Activated CD4-positive, alpha-beta T cell treated with anti-CD3 and anti-CD28 coated beads for 4 hours (primary cell): ENCODE data around the gene SMIM44.
"Not testable (repeated sequence)": the region's sequence is repeated elsewhere in the genome, so short reads cannot be mapped to it uniquely, and the experiment has no call there.

ENCODE experiments used
- DNase-seq, 2 donors: peaks; one replicate each; pipeline ENCODE4 v3.0.0-alpha.2; 2020

The SMIM44 gene

DNA sequence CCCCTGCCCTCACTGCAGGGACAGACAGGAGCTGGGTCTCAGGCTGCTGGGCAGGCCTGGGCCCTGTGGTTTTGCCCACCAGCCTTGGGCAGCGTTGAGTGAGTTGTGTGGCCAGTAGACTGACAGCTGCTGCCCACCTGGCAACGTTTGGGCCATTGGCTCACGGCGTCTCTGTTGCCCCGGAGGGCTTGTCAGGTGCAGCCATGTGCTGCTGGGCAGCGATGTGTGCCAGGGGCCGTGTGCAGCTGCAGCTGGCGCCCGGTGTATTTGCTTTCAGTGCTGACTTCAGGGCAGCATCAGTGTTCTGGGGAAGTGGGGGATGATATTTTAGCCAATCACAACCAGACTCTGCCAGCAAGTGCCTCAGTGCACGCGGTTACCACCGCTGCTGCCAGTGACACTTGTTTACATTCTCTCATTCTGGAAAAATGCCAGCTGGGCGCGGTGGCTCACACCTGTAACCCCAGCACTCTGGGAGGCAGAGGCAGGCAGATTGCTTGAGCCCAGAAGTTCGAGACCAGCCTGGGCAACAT, 33.5 kb upstream of the SMIM44 start:
- DNase-seq = no peak

DNA sequence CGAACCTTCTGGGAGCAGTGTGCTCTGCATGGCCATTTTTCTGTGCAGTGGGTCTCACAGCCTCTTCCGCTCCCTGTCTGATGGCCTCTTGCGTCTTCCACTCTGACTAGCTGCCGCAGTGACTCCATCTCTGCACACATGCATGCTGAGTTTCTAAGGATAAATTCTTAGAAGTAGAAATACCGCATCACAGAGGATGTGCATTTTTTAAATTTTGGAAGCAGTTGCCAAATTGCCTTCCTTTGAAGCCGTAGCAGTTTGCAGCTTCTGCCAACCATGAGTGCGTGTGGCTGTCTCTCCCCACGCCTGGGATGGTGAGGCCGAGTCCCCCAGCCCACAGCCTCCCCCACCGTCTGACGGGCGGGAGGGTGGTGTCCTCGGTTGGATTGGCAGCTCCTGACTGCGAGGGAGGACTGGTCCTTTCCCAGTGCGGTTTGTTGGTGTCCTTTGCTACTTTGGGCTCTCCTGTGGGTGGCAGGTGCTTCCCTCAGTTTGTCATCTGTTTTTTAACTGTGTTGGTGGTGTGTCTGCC, 32.7 kb upstream of the SMIM44 start:
- no peak for DNase-seq

DNA sequence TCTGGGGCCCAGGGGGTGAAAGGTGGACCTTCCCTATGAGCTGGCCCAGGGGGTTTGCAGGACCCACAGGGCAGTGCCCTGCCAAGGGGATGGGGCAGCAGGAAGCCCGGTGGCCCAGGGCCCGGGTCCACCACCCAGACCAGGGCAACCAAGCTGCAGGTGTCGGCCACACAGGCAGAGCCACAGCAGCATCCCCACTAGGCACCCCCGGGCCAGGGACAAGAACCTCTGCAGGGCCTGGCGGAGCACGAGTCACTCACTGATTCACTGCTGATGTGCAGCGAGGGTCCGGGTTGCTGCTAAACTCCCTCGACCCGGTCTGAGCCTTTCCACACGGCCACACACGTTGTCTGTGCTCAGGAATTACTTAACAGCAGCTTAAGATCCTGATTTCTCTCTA, 31.7 kb upstream of the SMIM44 start:
- DNase-seq = no peak

DNA sequence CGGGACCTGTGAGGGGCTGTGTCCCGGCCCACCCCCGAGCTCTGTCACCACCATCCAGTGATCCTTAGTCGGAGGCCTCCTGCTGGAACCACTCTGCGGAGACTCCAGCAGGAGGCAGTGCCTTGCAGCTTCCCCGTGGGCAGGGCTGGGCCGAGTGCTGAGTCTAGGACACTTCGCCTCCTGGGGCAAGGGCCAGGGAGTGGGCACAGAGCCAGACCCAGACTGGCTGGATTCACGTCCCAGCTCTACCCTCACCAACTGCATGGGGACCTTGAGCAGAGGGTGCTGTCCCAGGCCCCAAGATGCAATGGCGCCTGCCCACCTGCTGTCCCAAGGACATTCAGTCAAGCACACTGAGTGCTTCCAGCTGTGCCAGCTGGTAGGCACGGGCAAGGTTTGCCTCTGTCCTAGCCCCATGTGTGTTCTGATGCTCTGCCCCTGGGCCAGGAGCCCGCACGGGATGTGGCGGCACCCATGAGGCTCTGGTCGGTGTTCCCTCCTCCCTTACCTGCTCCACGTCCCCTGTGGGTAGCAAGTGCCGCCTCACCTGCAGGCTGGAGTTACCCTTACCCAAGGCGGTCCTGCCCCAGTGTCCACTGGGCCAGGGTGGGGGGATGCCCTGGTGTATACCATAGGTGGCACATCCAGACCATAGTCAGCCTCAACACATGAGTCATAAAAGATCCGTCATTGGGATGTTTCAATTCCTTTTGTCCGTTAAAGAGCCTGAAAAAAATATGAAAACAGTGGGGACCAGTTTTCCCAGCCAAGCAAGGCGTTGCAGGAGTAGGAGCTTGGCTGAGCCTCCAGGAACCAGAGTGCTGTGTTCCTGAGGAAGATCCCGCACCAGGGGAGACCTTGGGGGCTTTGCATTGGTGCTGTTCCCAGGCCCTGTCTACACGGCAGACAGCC, 30.2 kb upstream of the SMIM44 start:
- no peak for DNase-seq

DNA sequence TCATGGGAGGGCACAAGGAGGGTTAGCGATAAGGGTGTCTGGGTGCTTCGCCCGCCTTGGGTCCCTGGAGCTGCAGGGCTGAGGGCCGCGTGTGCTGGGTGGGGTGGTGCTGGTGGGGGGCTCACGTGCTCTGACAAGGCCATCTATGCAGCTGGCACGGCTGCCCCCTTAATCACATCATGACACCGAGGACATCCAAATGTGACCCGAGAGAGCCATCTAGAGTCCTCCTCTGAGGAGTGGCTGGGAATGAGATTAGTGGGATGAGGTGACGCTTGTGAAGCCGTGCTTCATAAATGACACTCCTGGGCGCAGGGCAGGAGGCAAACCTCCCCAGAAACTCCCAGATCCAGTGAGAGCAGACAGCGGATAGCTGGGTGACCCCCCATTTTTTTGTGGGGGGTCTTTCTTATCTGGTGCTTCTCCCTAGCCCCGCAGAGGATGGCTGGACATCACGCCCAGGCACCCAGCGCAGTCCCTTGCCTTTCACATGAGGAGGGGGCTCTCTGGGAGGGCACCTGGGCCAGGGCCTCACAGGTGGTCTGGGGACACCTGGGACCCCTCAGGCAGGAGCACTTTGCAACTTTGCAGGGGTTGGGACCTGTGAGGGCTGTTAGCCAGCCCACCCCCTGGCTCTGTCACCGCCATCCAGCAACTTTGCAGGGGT, 29.5 kb upstream of the SMIM44 start:
- DNase-seq = no peak

DNA sequence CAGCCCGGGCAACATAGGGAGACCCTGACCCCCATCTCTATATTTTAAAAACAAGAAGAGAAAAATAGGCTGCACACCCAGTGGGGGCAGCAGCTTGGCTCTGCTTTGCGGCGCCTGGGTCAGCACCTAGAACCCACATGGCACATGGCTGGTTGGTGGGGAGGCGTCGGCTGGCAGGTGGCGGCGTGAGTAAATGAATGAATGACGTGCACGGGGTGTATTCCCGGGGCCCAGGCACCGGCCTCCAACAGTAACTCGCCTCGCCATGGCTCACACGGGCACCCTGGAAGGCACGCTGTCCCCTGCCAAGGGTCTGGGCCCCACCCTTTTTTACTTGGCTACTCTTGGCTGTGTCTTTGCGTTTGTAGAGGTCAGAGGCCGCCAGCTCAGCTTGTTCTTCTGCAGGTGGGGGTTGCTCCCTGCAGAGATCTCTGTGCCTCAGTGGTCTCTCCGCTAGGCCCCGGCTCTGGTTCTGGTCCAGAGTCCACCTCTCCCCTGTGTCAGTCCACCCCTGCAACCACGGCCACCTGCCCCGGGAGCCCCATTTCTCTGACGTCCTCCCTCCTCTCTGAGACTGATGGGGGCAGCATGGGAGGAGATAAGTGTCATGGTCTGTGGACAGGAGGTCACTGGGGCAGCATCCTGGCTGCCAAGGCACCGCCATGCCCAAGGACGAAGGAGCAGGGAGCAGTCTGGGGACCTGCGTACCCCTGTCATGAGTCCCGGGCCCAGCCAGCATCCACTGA, 28.4 kb upstream of the SMIM44 start:
- no peak for DNase-seq

DNA sequence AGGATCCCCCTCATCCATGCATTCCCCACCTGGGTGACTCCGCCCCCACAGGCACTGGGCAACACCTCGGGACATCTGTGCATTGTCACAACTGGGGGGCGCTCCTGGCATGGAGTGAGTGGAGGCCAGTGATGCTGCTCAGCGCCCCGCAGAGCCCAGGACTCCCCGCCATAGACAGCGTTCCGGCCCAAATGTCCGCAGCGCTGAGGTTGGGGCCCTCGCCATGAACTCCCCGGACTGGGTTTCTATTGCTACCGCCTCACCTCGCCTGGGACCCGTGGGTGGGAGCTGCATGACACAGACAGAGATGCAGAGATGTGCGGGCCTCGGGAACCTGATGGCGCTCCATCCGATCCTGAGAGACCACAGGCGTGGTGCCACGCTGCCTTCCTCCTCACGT, 27.5 kb upstream of the SMIM44 start:
- no peak for DNase-seq

DNA sequence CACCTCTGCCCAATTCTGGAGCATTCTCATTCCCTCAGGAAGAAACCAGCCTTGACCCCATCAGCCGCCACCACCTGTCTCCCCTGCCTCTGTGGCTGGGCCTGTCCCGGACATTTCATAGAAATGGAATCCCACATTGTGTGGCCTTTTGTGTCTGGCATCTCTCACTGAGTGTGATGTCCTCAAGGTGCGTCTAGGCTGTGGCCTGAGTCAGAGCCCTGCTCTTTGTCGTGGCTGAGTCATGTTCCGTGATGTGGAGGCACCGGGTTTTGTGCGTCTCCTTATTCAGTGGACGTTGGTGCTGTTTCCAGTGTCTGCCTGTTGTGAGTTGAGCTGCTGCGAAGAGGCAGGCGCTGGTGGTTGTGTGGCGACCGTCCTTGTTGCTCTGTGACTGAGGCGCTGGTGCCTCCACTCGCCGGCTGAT, 26.3 kb upstream of the SMIM44 start:
- peak; percentile 19 to 24 for DNase-seq

DNA sequence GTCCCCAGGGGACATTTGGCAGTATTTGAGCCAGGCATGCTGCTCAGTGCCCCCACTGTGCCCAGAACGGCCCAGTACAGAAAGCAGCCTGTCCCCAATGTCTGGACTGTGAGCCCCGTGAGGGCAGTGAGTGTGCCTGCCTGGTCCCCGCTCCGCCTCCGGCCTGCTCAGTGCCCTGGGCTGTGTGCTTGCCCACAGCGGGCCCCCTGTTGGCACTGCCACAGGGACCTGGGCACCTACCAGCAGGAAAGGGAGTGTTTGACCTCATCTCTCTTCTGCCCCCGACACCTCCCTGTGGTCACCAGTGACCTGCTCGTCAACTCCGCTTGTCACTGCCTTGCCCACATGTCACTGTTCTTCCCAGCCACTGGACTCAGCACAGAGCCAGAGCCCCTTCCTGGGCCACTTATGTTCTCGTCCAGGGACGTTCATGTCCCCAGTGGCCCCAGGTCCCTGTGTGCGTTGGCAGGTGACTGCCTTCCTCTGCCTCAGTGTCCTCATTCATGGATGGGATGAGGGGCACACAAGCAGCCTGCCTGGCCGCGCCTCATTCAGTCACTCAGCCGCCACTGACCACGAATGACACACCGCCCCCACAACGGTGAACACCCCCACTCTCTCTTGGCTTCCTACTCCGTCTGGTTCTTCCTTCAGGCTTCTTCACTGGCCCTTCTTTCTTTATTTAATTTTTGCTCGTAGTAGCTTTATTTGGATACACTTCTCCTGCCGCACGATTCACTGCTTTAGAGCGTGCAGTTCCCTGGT, 25.7 kb upstream of the SMIM44 start:
- DNase-seq = no peak

DNA sequence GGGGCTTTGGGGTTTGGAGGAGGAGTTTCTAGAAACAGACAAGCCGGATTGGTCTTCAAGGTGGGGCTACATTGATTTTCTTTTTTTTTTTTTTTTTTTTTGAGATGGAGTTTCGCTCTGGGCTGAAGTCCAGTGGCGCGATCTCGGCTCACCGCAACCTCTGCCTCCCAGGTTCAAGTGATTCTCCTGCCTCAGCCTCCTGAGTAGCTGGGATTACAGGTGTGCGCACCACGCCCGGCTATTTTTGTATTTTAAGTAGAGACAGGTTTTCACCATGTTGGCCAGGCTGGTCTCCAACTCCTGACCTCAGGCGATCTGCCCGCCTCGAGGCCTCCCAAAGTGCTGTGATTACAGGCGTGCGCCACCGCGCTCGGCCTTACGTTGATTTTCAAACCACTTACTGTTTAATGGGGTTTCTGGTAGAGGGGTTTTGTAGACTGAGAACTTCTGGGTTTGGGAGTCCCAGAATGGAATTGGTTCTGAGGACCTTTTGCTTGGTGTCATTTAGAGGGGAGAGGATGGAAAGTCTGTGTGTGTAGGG, 24.9 kb upstream of the SMIM44 start:
- not testable (repeated sequence) for DNase-seq

DNA sequence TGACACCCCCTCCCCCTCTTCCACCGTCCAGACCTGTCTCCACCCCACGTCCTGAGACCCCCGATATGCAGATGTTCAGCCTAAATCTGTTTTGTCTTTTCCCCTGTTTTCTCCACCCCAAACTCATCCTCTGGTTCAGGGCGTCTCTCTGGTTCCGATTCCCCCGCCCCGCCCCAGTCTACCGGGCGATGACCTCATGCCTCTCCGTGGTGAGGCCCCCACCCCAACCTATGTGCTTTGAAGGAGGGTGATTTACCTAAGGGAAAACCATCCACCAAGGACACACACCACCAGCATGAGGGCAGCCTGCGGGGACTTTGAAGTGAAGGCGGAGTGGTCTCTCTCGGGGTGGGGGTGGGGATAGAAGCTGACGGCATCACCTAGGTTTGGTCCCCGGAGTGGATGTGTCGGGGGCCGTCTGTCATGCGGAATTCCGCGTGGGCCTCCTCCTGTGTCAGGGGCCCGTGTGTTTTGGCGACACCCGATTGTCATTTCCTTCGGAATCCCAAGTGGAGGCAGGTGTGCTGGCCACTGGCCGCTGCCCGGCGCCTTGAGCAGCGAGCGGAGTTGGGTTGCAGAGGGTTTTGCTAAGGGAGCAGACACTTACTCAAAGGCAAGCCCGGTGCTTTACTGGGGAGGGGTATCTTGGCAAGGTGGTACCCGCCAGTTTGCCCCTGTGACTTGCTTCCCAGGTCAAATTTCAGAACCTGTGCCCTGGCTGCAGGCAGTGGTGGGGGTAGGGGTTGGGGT, 24.3 kb upstream of the SMIM44 start:
- peak; percentile 47 to 59 for DNase-seq

DNA sequence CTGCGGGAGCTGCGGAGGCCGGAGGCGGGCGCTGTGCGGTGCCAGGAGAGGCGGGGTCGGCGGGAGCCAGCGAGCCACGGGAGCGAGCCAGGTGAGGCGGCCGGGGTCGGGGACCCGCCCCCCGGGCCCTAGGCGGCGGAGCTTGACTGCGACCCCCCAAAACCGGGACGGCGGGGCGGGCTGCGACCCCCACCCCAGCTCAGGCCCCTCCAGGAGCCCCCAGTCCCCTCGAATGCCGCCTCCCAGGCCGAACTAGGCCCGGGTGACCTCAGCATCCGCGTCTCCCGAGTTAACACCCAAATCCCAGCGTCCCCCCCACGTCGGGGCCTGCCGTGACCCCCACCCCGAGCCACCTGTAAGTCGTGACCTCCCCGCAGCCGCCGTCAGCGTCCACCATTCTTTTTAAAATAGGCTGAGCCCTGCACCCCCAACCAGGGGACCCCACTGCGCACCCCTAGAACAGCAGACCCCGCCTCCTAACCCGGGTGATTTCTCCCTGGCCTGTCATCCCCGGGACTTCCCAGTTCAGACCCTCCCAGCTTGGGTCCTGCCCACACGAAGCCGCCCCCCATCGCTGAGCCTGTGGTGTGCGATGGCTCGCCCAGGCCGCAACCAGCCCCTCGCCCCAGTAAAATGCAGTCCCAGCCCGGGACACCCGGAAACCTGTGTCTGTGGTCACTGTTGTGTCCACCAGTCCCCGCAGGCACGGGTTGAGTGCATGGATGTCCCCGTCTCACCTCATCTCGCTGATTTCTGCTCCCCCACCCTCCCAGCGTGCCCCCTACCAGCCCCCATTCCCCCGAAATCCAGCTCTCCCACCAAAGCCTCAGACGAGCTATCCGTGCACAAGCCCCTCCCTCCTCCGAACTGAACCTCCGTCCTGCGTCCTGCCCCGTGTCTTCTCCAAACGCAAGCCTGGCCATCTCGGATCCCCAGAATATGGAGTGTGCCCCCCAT, 23.4 kb upstream of the SMIM44 start:
- DNase-seq = peak; percentile 18 to 33

DNA sequence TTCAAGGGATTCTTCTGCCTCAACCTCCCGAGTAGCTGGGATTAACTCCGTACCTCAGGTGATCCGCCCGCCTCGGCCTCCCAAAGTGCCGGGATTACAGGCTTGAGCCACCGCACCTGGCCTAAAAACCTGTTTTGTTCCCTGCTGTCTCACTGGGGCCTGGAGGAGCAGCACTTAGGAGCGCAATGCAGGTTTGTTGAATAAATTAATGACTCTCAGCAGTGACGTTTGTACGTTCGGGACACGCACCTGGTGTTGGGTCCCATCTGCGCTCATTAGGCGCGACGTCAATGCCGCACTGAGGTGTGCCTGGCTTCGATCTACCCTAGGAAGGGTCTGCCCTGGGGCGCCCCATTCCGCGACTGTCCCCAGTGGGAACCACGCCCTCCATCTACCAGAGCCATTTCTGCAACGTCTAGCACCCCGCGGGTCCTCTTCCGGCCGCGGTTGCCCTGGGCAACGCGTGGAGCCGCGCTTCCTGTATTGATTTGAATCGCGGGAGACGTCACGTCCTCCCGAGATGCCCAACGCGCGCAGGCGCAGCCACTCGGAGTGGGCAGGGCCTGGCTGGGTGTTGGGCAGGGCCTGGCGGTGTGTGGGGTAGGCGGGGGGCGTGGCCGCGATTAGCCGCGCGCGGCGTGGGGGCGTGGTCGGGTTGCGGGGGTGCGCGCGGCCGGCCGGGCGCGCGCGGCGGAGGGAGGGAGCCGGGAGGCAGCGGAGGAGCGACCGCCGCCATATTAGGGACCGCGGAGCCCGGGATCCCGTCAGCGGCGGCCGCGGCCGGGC, 22.6 kb upstream of the SMIM44 start, which contains the start of gene FZR1:
TSS of gene FZR1 (plus strand) at position 714 of the 786 bp plus-strand sequence. CDS start 16,679 bp downstream, outside the sequence.
- DNase-seq = peak; percentile 99

DNA sequence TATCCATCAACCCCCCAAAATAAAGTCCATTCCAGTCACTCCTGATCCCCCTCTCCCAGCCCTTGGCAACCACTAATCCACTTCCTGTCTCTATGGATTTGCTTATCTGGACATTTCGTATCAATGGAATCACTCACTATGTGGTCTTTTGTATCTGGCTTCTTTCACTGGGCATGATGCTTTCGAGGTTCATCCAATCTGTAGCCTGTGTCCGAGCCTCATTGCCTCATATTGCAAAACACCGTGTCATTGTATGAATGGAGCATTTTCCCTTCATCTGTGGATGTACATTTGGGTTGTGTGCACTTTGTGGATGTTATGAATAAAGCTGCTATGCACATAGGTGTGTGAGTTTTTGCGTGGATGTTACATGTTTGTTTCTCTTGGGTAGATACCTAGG, 21.5 kb upstream of the SMIM44 start:
- no peak for DNase-seq

DNA sequence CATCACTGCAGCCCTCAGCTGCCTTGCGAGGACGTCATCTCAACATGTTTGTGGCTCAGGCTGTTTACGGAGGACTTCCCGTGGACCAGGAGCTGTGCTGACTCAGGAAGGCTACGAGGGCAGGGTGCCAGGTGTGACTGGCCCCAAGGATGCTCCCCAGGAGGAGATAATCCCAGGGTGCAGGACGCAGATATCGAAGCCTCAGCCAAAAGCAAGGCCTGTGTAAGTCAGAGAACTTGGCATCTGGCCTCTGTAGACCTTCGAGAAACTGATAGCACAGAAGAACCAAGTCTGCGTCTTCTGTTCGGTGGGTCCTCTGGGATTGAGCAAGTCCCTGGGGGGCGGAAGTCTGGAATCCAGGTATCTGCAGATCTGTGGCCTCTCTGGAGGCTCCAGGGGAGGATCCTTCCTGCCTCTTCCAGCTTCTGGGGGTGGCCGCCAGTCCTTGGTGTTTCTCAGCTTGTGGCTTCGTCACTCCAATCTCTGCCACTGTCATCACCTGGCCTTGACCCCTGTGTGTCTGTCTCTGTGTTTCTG, 19.9 kb upstream of the SMIM44 start:
- DNase-seq = no peak

DNA sequence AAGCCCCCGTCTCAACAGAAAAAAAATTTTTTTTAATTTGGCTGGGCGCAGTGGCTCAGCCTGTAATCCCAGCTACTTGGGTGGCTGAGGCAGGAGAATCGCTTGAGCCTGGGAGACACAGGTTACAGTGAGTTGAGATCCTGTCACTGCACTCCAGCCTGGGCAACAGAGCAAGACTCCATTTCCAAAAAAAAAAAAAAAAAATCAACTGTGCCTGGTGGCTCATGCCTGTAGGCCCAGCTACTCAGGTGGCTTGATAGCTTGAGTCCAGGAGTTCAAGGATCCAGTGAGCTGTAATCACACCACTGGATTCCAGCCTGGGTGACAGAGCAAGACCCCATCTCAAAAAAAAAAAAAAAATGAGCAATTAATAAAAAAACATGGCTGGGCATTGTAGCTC, 18.5 kb upstream of the SMIM44 start:
- no peak for DNase-seq

DNA sequence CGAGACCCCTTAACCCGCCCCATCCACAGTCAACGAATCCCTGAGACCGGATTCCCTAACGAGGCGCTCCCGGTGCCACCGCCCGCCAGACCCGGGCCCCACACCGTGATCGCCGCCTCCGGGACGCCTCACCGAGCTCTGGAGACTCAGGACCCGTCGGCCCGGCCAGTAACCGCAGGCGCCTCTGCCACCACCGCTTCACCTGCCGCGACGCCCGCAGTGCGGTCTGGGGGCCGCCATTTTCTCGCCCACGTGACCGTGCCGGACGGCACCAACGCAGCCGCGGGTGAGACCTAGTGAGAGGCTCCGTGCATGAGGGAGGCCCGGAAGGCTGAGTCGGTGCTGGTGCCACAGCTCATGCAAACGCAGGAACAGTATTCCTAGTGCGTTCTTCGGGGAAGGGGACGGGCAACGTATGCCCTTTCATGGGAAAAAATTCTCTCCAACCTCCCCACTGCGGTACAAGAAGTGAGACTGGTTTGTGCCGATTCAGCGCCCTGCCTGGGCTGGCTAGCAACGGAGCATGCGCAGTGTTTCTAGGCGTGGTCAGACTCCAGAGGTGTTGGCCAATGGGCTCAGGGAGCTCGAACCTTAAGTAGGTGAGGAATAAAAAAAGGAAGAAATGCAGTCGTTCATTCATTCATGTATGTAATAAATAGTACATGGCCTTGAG, 17.3 kb upstream of the SMIM44 start, which contains the start of gene DOHH:
TSS of gene DOHH (minus strand) at position 246 of the 673 bp plus-strand sequence. CDS start 3,860 bp downstream, outside the sequence.
- peak; percentile 94 to 96 for DNase-seq
